Activated CD8-positive, alpha-beta memory T cell treated with anti-CD3 and anti-CD28 coated beads for 36 hours (primary cell): Measurements from ENCODE around the gene ZCCHC4. TPM values are rescaled to one million over a fixed set of nuclear protein-coding genes. Genes with fewer than 3 reads are reported as not detected.
"Not testable (repeated sequence)": the region's sequence is repeated elsewhere in the genome, so short reads cannot be mapped to it uniquely, and the experiment has no call there.

Source experiments
- CTCF ChIA-PET: fragments of 350-600 bp; sonication (Branson Sonifier 250); formaldehyde crosslinking; loops from one replicate; lab custom pipeline; 2021; ENCODE audit warnings: antibody characterized with exemption; lab: Charles Lee
- POLR2A ChIA-PET: fragments of 350-600 bp; sonication (Branson Sonifier 250); formaldehyde crosslinking; loops from one replicate; lab custom pipeline; 2021; ENCODE audit warnings: antibody characterized with exemption; lab: Charles Lee
- total RNA-seq, 2 experiments: library from RNA; stranded (reverse); gene quantifications; one replicate each; pipeline ENCODE4 v1.2.3, GENCODE V29; 2021

The ZCCHC4 gene
- total RNA-seq, 2 experiments from 2014 or later, result 15.3 to 15.9 TPM

- ChIA-PET CTCF (interaction anchor here (1.2 to 3.5 kb wide), 2 partner anchors 54 to 133 kb away, joined by 3 to 18 read pairs; partner anchors contain the start of genes PI4K2B and ZCCHC4), POLR2A (no interaction called here)
These were observed 54.5 kb downstream of the ZCCHC4 start for GRCh38 chr4:25367004-25367621.

- CTCF ChIA-PET, result interaction anchor here (0.8 to 3.5 kb wide), 2 partner anchors 55 to 188 kb away, joined by 3 to 18 read pairs; partner anchors contain the start of gene ZCCHC4
- POLR2A ChIA-PET, result interaction anchor here (0.8 kb wide), 1 partner anchor 9 kb away, joined by 5 read pairs; the partner anchor contains the start of gene ANAPC4
These were observed 55.3 kb downstream of the ZCCHC4 start for GRCh38 chr4:25367877-25368276.

- CTCF ChIA-PET, result interaction anchor here (0.8 to 3.5 kb wide), 2 partner anchors 55 to 188 kb away, joined by 3 to 18 read pairs; partner anchors contain the start of gene ZCCHC4
- POLR2A ChIA-PET, result interaction anchor here (0.8 kb wide), 1 partner anchor 9 kb away, joined by 5 read pairs; the partner anchor contains the start of gene ANAPC4
These were observed 55.7 kb downstream of the ZCCHC4 start for GRCh38 chr4:25368315-25368714.

GRCh38 chr4:25370242-25370641 is 57.7 kb downstream of the ZCCHC4 start:
- ChIA-PET CTCF (no interaction called here), POLR2A (no interaction called here)

- CTCF ChIA-PET, result not testable (repeated sequence)
These were observed 60.0 kb downstream of the ZCCHC4 start for GRCh38 chr4:25372549-25372948.

GRCh38 chr4:25376754-25377571 is 64.4 kb downstream of the ZCCHC4 start, which contains the start of gene ANAPC4:
ANAPC4 (plus strand) TSS chr4:25377263; CDS start chr4:25377428, 165 bp downstream.
- POLR2A ChIA-PET, result interaction anchor here (0.6 to 1.8 kb wide), 4 partner anchors 9 to 825 kb away, joined by 3 to 9 read pairs (median 5); partner anchors contain the start of genes SEPSECS and ZCCHC4
- CTCF ChIA-PET, result interaction anchor here (1.1 to 1.8 kb wide), 2 partner anchors 64 to 142 kb away, joined by 3 to 8 read pairs; partner anchors contain the start of gene ZCCHC4

More at GRCh38 chr4:25372549-25372948, 60.0 kb downstream of the ZCCHC4 start:
- POLR2A ChIA-PET, result not testable (repeated sequence)

GRCh38 chr4:25377572-25378436 is 65.2 kb downstream of the ZCCHC4 start:
- POLR2A ChIA-PET, result interaction anchor here (1.0 to 1.8 kb wide), 3 partner anchors 9 to 218 kb away, joined by 5 to 9 read pairs (median 5); partner anchors contain the start of genes SEPSECS and ZCCHC4

GRCh38 chr4:25378437-25378743 is 65.8 kb downstream of the ZCCHC4 start:
- CTCF ChIA-PET, result interaction anchor here (0.7 to 1.8 kb wide), 2 partner anchors 66 kb away, joined by 3 to 8 read pairs; partner anchors contain the start of gene ZCCHC4
- POLR2A ChIA-PET, result interaction anchor here (1.2 kb wide), 1 partner anchor 219 kb away, joined by 5 read pairs; the partner anchor contains the start of gene SEPSECS

More at GRCh38 chr4:25377572-25378436, 65.2 kb downstream of the ZCCHC4 start:
- CTCF ChIA-PET, result interaction anchor here (1.1 to 1.8 kb wide), 2 partner anchors 65 to 143 kb away, joined by 3 to 8 read pairs; partner anchors contain the start of gene ZCCHC4

- ChIA-PET POLR2A (interaction anchor here (0.6 kb wide), 1 partner anchor 144 kb away, joined by 3 read pairs; no protein-coding TSS in a partner anchor), CTCF (no interaction called here)
These were observed 67.0 kb downstream of the ZCCHC4 start for GRCh38 chr4:25379591-25379990.

GRCh38 chr4:25383647-25384046 is 71.1 kb downstream of the ZCCHC4 start:
- ChIA-PET POLR2A (no interaction called here), CTCF (no interaction called here)

- ChIA-PET CTCF (no interaction called here), POLR2A (no interaction called here)
These were observed 74.4 kb downstream of the ZCCHC4 start for GRCh38 chr4:25386926-25387325.

GRCh38 chr4:25397305-25397704 is 84.7 kb downstream of the ZCCHC4 start:
- ChIA-PET CTCF (no interaction called here), POLR2A (no interaction called here)

GRCh38 chr4:25399510-25399909 is 86.9 kb downstream of the ZCCHC4 start:
- POLR2A ChIA-PET, result no interaction called here
- CTCF ChIA-PET, result no interaction called here

- POLR2A ChIA-PET, result no interaction called here
- CTCF ChIA-PET, result no interaction called here
These were observed 88.5 kb downstream of the ZCCHC4 start for GRCh38 chr4:25401066-25401465.

- ChIA-PET POLR2A (no interaction called here), CTCF (no interaction called here)
These were observed 89.9 kb downstream of the ZCCHC4 start for GRCh38 chr4:25402521-25402920.

- POLR2A ChIA-PET, result no interaction called here
- CTCF ChIA-PET, result no interaction called here
These were observed 91.1 kb downstream of the ZCCHC4 start for GRCh38 chr4:25403699-25404098.

GRCh38 chr4:25405453-25405852 is 92.9 kb downstream of the ZCCHC4 start:
- ChIA-PET CTCF (no interaction called here), POLR2A (interaction anchor here (0.6 kb wide), 1 partner anchor 181 kb away, joined by 3 read pairs; no protein-coding TSS in a partner anchor)

- CTCF ChIA-PET, result no interaction called here
- POLR2A ChIA-PET, result interaction anchor here (0.6 kb wide), 1 partner anchor 180 kb away, joined by 3 read pairs; no protein-coding TSS in a partner anchor
These were observed 93.6 kb downstream of the ZCCHC4 start for GRCh38 chr4:25406081-25406692.
